ENCODE data around the gene RSAD1.

RSAD1 gene

DNA sequence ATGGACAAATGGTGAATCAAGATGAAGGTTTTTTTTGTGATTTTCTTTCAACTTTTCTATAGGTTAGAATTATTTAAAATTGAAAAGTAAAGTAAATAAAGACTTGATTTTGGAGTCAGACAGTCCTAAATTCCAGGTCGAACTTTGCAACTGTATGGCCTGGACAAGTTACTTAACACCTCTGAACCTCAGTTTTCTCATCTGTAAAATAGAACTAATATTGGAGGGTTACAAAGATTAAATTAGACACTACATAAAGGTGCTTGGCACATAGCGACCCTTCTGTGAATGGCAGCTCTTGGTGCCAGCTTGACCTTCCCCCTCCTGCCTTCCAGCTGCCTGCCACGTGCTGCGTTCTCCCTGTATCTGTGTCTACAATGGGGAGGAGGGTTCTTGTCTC is 3.0 kb downstream of the RSAD1 start:
- Histone ChIP-seq H3K9me3 (ENCODE audit: control insufficient read depth, insufficient read depth, low read length) (no peaks in the 10 kb centered on the region), H3K27ac (ENCODE audit: low read length) (no peak overlapping the region)
- no peak for DNase-seq (ENCODE audit: low read depth, low spot score)

DNA sequence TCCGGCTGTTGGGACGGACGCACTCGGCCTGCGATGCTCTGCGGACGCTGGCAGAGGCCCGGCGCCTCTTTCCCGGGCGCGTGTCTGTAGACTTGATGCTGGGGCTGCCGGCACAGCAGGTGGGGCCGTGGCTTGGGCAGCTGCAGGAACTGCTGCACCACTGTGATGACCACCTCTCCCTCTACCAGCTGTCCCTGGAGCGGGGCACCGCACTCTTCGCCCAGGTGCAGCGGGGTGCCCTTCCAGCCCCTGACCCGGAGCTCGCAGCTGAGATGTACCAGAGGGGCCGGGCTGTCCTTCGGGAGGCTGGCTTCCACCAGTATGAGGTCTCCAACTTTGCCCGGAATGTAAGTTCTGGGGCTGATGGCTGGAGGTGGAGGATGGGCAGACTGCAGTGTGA is 3.5 kb downstream of the RSAD1 start:
- Histone ChIP-seq H3K36me3 (ENCODE audit: control insufficient read depth, insufficient read depth, low read length) (peaks cover 12% of the 10 kb centered on the region), H3K27ac (ENCODE audit: low read length) (no peak overlapping the region), H3K9me3 (ENCODE audit: control insufficient read depth, insufficient read depth, low read length) (no peaks in the 10 kb centered on the region), H3K4me1 (ENCODE audit: control insufficient read depth, insufficient read depth, low read length) (peaks cover 2% of the 10 kb centered on the region; the same call in 1 of the 2 replicates), H3K27me3 (ENCODE audit: control insufficient read depth, insufficient read depth, low read length) (no peaks in the 10 kb centered on the region), H3K4me3 (ENCODE audit: low read length) (no peak overlapping the region)
- WGBS (ENCODE audit: insufficient coverage, insufficient read length) = no CpG with 5 or more reads among the region's 23 CpGs
- no peak for DNase-seq (ENCODE audit: low read depth, low spot score)

More for the DNA sequence above, 3.0 kb downstream of the RSAD1 start:
- Histone ChIP-seq H3K36me3 (ENCODE audit: control insufficient read depth, insufficient read depth, low read length) (peaks cover 12% of the 10 kb centered on the region), H3K4me1 (ENCODE audit: control insufficient read depth, insufficient read depth, low read length) (peaks cover 2% of the 10 kb centered on the region; the same call in 1 of the 2 replicates), H3K27me3 (ENCODE audit: control insufficient read depth, insufficient read depth, low read length) (no peaks in the 10 kb centered on the region), H3K4me3 (ENCODE audit: low read length) (no peak overlapping the region)
- no CpG with 5 or more reads among the region's 4 CpGs for WGBS (ENCODE audit: insufficient coverage, insufficient read length)

DNA sequence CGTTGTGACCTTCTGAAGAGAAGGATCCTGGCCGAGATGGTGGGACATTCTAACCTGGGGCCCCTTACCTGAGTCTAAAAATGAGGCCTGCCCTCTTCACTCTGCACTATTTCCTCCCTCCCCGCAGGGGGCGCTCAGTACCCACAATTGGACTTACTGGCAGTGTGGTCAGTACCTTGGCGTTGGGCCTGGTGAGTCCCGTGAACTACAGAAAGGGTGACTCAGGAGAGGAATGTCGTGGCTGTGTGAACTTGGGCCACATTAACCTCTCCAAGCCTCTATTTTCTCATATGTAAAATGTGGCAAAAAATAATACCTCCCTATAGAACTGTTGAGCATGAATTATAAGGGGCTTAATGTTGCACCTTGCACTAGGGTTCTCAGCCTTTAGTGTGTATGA is 3.9 kb downstream of the RSAD1 start:
- Histone ChIP-seq H3K4me1 (ENCODE audit: control insufficient read depth, insufficient read depth, low read length) (peaks cover 2% of the 10 kb centered on the region; the same call in 1 of the 2 replicates), H3K4me3 (ENCODE audit: low read length) (no peak overlapping the region), H3K36me3 (ENCODE audit: control insufficient read depth, insufficient read depth, low read length) (peaks cover 12% of the 10 kb centered on the region), H3K27ac (ENCODE audit: low read length) (no peak overlapping the region), H3K9me3 (ENCODE audit: control insufficient read depth, insufficient read depth, low read length) (no peaks in the 10 kb centered on the region), H3K27me3 (ENCODE audit: control insufficient read depth, insufficient read depth, low read length) (no peaks in the 10 kb centered on the region)
- no CpG with 5 or more reads among the region's 7 CpGs for WGBS (ENCODE audit: insufficient coverage, insufficient read length)
- DNase-seq (ENCODE audit: low read depth, low spot score) = peak; percentile 75

DNA sequence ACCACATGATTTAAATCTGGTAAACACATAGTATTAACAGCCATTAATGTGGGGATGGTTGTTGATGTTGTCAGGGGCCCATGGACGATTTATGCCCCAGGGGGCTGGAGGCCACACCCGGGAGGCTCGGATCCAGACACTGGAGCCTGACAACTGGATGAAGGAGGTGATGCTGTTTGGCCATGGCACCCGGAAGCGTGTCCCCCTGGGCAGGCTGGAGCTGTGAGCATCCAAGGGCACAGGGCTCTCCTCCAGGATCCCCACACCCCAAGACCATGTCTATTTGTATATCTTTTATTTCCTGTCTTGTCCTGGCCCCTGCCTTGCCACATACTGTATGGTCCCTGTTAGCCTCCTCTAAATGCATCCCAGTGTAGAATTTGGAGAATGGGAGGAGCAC is 4.6 kb downstream of the RSAD1 start:
- no peak for DNase-seq (ENCODE audit: low read depth, low spot score)
- Histone ChIP-seq H3K4me3 (ENCODE audit: low read length) (no peak overlapping the region), H3K9me3 (ENCODE audit: control insufficient read depth, insufficient read depth, low read length) (no peaks in the 10 kb centered on the region), H3K36me3 (ENCODE audit: control insufficient read depth, insufficient read depth, low read length) (peaks cover 12% of the 10 kb centered on the region), H3K27me3 (ENCODE audit: control insufficient read depth, insufficient read depth, low read length) (no peaks in the 10 kb centered on the region), H3K27ac (ENCODE audit: low read length) (no peak overlapping the region), H3K4me1 (ENCODE audit: control insufficient read depth, insufficient read depth, low read length) (0 out of 2 replicates have a peak, but pooled peaks cover 2% of the 10 kb centered on the region)
- no CpG with 5 or more reads among the region's 5 CpGs for WGBS (ENCODE audit: insufficient coverage, insufficient read length)

DNA sequence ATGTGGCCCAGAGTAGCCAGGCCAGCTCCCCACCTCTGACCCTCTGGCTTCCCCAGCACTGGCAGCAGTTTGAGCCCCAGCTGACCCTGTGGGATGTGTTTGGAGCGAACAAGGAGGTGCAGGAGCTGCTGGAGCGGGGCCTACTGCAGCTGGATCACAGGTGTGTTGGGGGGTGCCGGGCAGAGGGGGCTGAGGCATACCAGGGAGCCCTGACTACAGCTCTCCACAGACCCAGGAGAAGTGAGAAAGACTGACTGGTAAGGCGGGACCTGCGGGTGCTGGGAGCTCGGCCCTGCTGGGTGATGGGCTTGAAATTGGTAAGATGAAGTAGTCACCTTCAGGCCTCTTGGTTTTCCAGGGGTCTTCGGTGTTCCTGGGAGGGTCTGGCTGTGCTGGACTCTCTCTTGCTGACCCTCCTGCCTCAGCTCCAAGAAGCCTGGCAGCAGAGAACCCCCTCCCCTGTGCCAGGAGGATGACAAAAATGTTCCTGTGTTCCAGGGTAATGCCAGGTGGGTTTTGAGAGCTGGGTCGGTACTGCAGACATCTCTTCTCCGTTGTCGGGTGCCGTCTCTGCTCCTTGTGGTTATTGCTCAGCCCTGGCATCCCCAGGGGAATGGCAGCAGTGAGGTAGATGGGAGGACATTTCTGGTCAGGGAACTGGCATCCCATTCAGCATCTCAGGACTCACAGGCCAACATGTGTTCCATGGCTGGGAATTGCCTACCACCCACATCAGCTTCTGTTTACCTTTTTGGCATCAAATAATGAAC is 5.9 kb downstream of the RSAD1 start:
- no peak overlapping the region for H3K27ac ChIP-seq (ENCODE audit: low read length)
- no peaks in the 10 kb centered on the region for H3K27me3 ChIP-seq (ENCODE audit: control insufficient read depth, insufficient read depth, low read length)
- H3K36me3 ChIP-seq (ENCODE audit: control insufficient read depth, insufficient read depth, low read length) = peaks cover 12% of the 10 kb centered on the region
- no peak overlapping the region for H3K4me3 ChIP-seq (ENCODE audit: low read length)
- WGBS (ENCODE audit: insufficient coverage, insufficient read length) = no CpG with 5 or more reads among the region's 11 CpGs
- H3K4me1 ChIP-seq (ENCODE audit: control insufficient read depth, insufficient read depth, low read length) = 0 out of 2 replicates have a peak, but pooled peaks cover 2% of the 10 kb centered on the region
- DNase-seq (ENCODE audit: low read depth, low spot score) = no peak
- H3K9me3 ChIP-seq (ENCODE audit: control insufficient read depth, insufficient read depth, low read length) = no peaks in the 10 kb centered on the region

DNA sequence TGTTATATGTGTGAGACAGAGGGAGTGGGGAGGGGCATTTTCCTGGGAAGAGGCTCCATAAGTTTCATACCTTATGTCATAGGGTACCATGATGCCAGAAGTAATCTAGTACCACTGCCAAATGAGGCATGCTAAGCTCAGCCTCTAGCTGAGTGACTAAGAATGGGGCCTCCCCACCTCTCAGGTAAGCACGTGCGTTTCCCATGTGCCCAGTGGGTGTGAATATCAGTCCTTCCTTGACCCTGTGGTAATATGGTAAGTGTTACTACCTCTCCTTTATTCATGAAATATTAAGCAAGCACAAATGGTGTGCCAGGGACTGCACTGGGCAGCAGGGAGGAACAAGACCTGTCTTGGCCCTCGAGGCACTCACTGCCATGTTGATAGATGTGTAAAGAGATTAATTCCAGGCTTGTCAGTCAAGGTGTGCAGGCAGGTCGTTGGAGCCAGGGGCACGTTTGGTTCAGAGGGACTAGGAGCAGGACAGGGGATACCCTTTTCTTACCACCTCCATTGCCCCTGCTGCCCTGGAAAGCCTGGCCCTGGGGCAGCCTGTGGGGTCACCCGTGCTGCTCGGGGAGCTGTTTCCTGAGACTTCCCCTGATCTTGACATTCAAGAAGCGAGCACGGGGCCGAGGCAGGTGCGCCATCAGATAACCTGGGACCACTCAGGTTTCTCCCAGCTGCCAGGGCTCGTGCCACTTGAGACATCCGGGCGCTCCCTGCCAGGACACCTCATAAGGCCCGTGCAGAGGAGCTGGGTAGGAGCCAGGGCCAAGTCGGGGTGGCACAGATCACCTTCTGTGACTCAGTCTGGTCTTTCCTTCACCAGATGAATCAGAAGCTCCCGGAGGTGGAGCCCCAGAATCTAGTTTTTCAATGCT is 8.8 kb downstream of the RSAD1 start:
- no peak overlapping the region for H3K27ac ChIP-seq (ENCODE audit: low read length)
- DNase-seq (ENCODE audit: low read depth, low spot score) = no peak
- WGBS (ENCODE audit: insufficient coverage, insufficient read length) = no CpG with 5 or more reads among the region's 17 CpGs

DNA sequence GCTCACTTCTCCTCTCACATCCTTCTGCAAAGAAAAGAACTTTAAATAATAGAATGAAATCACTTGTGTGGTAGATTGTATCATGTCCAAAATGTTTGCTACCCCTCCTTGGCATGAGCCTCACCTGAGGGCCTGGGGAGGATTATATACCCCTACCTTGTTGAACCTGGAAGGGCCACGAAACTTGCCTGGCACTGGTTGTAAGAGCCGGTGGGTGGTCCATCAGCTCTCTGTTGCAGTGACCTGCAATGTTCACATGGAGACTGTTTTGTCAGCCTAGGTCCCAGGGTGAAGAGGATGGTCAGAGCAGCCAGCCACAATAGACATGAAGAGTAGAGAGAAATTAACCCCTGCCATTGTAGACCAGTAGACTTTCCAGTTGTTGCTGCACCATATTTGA is 10.2 kb downstream of the RSAD1 start:
- Histone ChIP-seq H3K4me3 (ENCODE audit: low read length) (no peak overlapping the region), H3K36me3 (ENCODE audit: control insufficient read depth, insufficient read depth, low read length) (peaks cover 10% of the 10 kb centered on the region), H3K4me1 (ENCODE audit: control insufficient read depth, insufficient read depth, low read length) (no peaks in the 10 kb centered on the region), H3K27me3 (ENCODE audit: control insufficient read depth, insufficient read depth, low read length) (no peaks in the 10 kb centered on the region), H3K9me3 (ENCODE audit: control insufficient read depth, insufficient read depth, low read length) (no peaks in the 10 kb centered on the region), H3K27ac (ENCODE audit: low read length) (no peak overlapping the region)
- WGBS (ENCODE audit: insufficient coverage, insufficient read length) = no CpG with 5 or more reads among the region's 2 CpGs
- DNase-seq (ENCODE audit: low read depth, low spot score) = no peak

More for the DNA sequence above, 8.8 kb downstream of the RSAD1 start:
- H3K9me3 ChIP-seq (ENCODE audit: control insufficient read depth, insufficient read depth, low read length) = no peaks in the 10 kb centered on the region
- H3K27me3 ChIP-seq (ENCODE audit: control insufficient read depth, insufficient read depth, low read length) = no peaks in the 10 kb centered on the region
- H3K4me3 ChIP-seq (ENCODE audit: low read length) = no peak overlapping the region
- no peaks in the 10 kb centered on the region for H3K4me1 ChIP-seq (ENCODE audit: control insufficient read depth, insufficient read depth, low read length)
- H3K36me3 ChIP-seq (ENCODE audit: control insufficient read depth, insufficient read depth, low read length) = peaks cover 10% of the 10 kb centered on the region

DNA sequence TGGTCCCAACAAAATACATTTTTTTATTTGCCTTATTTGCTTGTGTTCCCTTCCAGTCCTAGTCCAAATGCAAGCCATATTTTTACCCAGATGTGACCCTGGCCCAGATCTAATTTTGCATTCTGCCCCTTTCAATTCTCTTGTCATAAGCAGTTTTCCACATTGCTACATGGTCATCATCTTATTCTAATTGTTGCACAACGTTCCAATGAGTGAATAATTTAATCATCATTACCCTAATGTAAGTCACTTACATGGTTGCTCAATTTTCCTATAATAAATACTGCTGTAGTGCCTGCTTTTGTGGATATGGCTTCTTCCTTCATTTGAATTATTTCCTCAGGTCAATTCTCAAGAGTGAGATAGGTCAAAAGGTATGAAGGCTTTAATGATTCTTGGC is 12.8 kb downstream of the RSAD1 start:
- no peaks in the 10 kb centered on the region for H3K9me3 ChIP-seq (ENCODE audit: control insufficient read depth, insufficient read depth, low read length)
- WGBS (ENCODE audit: insufficient coverage, insufficient read length) = no CpG with 5 or more reads among the region's 1 CpG
- no peaks in the 10 kb centered on the region for H3K4me1 ChIP-seq (ENCODE audit: control insufficient read depth, insufficient read depth, low read length)
- H3K4me3 ChIP-seq (ENCODE audit: low read length) = no peak overlapping the region
- no peaks in the 10 kb centered on the region for H3K27me3 ChIP-seq (ENCODE audit: control insufficient read depth, insufficient read depth, low read length)
- DNase-seq (ENCODE audit: low read depth, low spot score) = no peak
- no peak overlapping the region for H3K27ac ChIP-seq (ENCODE audit: low read length)
- no peaks in the 10 kb centered on the region for H3K36me3 ChIP-seq (ENCODE audit: control insufficient read depth, insufficient read depth, low read length)

DNA sequence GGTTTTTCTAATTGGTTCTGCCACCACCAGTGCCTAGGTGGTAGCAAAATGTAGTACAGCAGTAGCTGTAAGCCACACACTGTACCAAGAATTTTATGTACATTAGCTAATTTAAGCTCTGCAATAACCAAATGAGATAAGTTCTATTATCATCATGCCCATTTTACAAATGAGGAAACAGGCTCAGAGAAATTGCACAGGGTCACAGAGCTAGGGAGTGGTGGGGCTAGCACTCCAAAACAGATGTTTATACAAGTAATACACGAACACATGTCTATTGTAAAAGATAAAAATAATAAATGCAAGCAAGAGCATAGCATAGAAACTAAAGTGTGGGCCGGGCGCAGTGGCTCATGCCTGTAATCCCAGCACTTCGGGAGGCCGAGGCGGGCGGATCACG is 13.6 kb downstream of the RSAD1 start:
- H3K27ac ChIP-seq (ENCODE audit: low read length) = no peak overlapping the region
- no CpG with 5 or more reads among the region's 8 CpGs for WGBS (ENCODE audit: insufficient coverage, insufficient read length)
- H3K4me3 ChIP-seq (ENCODE audit: low read length) = no peak overlapping the region
- no peaks in the 10 kb centered on the region for H3K9me3 ChIP-seq (ENCODE audit: control insufficient read depth, insufficient read depth, low read length)
- no peaks in the 10 kb centered on the region for H3K27me3 ChIP-seq (ENCODE audit: control insufficient read depth, insufficient read depth, low read length)
- DNase-seq (ENCODE audit: low read depth, low spot score) = no peak
- H3K4me1 ChIP-seq (ENCODE audit: control insufficient read depth, insufficient read depth, low read length) = no peaks in the 10 kb centered on the region
- no peaks in the 10 kb centered on the region for H3K36me3 ChIP-seq (ENCODE audit: control insufficient read depth, insufficient read depth, low read length)

DNA sequence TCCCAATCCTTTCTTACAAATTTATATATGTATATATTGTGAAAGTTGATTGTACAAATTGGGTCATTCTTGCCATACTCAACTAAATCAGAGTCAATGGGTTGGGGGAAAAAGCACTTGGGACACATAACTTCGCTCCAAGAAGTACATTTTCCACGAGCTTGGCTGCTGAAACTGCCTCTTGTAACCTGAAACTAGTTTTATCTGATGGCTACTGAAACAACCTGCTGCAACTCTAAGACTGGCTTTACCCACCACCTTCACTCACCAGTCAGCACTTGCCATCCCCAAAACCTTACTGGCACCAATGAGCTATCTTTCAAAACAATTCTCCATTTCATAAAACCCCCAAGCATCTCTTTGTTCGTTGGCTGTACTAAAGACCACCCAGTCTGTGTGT is 15.1 kb downstream of the RSAD1 start:
- H3K9me3 ChIP-seq (ENCODE audit: control insufficient read depth, insufficient read depth, low read length) = no peaks in the 10 kb centered on the region
- H3K27me3 ChIP-seq (ENCODE audit: control insufficient read depth, insufficient read depth, low read length) = no peaks in the 10 kb centered on the region
- no peak for DNase-seq (ENCODE audit: low read depth, low spot score)
- H3K4me1 ChIP-seq (ENCODE audit: control insufficient read depth, insufficient read depth, low read length) = no peaks in the 10 kb centered on the region
- no peaks in the 10 kb centered on the region for H3K36me3 ChIP-seq (ENCODE audit: control insufficient read depth, insufficient read depth, low read length)
- no CpG with 5 or more reads among the region's 3 CpGs for WGBS (ENCODE audit: insufficient coverage, insufficient read length)
- no peak overlapping the region for H3K4me3 ChIP-seq (ENCODE audit: low read length)
- no peak overlapping the region for H3K27ac ChIP-seq (ENCODE audit: low read length)

All from iPS DF 6.9 (cell line).